HG03460 (cell line): ENCODE data around the gene SPARC.

Experiments used
- ATAC-seq: cut with Tn5 transposase; IDR thresholded peaks from one replicate; pipeline ENCODE4 v1.9.1; 2021; ENCODE audit not compliant: unreplicated experiment

The SPARC gene

DNA sequence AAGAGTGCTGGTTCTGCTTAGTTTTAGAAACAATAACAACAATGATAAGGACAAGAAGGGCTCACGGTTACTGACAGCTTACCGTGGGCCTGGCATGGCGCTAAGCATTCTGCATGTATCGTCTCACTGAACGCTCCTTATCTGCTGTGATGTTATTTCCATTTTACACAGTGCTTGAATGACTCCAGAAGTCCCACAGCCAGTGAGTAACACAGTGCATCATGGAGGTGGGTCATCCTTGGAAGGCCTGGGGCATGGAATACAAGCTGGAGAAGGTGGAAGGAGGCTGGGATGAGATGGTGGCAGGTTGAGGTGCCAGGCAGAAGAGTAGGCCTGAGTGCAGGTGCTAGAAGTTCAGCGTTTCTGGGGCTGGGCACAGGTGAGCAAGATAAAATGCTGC lies 59.1 kb downstream of the SPARC start:
- ATAC-seq, result no peak

DNA sequence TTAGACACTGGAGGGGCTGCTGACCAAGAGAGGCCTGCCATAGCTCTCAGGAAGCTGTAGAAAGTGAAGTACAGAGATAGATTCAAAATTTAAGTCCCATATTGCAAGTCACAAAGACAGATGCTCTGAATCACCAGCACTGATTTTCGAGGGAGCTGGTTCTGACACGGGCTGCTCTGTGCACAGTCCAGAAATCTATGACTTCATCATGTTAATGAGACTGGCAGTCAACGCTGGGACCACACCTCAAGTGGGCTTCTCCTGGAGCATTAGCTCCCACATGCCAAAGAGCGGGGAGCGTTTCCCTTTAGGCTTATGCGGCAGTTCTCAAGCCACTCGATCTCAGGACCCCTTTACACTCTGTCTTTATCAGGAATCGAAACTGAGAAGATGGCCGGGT lies 61.4 kb downstream of the SPARC start:
- no peak for ATAC-seq

DNA sequence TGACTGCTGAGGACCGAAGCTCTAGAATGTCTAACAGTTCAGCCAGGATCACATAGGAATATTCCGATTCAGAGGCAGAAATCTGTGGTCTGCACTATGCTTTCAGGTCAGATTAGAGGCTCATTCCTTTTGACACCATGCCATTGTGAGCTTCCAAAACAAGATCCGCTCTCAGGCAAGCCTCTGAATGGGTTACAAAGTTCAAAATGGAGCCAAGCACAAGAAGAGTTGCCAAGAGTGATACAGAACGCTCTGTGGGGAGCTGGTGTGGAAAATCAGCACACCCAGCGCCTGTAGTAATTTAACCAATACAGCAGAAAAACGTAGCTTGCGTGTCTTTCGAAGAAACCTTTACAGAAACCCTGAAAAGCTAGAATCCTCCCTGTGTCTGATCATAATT lies 62.2 kb downstream of the SPARC start:
- ATAC-seq, result no peak

DNA sequence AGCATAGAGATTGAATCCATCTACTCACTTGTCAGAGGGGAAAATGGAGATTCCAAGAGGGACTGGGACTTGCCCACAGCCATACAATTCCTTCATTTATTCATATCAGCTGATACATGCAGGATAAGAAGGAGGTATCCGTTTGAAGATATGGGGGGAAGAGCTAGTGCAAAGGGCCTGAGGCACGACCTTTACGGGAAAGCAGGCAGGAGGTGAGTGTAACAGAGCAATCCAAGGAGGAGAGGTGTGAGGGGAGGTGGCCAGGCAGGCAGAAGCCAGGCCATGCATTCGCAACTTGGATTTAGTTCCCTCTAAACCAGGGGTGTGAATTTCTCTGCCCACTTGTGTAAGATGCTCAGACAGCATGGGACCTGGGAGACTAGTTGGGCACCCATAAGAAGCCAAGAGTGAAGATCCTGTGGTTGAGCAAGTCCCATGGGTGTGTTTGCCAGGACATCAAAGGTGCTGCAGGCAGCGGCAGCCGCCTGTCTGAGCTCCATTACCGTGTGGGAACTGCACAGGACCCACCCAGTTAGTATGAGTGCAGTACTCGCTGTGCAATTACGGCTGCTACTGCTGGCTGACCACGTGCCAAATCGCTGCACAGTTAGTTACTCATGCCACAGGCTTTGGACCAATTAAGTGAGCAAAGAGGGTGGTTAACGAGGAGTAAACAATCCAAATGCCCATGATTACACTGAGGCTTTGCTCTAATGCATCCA lies 64.2 kb downstream of the SPARC start:
- ATAC-seq, result no peak

DNA sequence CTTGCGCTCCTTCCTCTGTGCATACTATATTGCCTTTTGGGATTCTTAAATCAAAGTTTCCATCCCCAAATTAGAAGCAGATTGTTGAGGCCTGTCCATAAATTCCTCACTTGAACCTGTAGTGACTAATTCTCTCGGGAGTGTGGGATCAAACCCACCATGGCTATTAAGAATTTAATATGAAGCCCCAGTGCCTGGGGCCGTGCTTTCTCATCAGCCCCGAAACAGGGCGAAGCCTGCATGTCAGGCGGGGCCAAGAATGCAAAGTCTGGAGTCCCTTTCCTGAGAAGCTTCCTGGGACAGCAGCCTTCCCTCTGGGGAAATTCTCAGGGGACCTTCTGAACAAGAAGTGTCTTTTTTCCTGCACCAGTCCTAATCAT lies 66.3 kb downstream of the SPARC start:
- no peak for ATAC-seq

DNA sequence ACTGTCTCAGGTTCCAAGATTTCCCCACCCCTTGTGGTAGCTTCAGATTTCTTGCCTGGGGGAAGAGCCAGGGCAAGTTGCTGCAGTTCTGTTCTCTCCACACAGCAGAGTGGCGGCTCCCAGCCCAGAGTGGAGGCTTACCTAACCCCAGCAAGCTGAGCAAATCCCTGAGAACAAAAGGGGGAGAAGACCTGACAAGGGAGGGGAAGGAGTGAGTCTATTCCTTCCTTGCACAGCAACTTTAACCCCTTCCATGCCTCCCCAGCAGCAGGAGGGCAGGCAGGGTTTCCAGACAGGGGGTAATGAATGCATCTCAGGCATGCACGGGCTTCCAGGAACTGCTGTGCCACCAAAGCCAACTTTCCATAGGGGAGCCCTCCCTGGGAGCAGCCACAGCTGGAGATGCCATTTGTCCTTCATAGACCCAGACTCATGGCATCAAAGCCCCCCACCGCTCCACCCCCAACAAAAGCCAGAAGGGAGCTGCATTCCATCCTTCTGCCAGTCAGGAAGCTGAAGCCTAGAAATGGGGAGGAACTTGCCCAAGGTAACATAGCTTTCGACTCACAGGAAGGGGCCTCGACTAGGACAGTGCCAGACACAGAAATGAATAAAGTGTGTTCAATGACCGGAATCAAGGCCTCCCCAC lies 66.8 kb downstream of the SPARC start:
- no peak for ATAC-seq

DNA sequence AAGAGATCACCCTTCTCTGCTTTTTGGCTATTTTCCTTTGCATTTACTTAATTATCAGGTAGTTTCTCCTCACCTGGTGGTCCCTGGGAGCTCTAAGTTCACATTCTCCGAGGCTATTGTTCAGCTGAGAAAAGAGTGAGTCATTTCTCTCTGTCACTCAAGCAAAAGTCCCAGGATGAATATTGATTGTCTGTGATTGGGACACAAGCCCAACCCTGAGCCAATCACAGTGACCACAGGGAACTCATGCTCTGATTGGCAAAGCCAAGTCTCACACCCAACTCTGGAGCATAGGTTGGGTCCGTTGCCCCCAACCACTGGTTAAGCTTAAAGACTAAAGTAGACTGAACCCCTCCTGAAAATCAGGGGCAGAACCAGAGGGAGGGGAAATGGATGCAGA lies 67.8 kb downstream of the SPARC start:
- no peak for ATAC-seq

DNA sequence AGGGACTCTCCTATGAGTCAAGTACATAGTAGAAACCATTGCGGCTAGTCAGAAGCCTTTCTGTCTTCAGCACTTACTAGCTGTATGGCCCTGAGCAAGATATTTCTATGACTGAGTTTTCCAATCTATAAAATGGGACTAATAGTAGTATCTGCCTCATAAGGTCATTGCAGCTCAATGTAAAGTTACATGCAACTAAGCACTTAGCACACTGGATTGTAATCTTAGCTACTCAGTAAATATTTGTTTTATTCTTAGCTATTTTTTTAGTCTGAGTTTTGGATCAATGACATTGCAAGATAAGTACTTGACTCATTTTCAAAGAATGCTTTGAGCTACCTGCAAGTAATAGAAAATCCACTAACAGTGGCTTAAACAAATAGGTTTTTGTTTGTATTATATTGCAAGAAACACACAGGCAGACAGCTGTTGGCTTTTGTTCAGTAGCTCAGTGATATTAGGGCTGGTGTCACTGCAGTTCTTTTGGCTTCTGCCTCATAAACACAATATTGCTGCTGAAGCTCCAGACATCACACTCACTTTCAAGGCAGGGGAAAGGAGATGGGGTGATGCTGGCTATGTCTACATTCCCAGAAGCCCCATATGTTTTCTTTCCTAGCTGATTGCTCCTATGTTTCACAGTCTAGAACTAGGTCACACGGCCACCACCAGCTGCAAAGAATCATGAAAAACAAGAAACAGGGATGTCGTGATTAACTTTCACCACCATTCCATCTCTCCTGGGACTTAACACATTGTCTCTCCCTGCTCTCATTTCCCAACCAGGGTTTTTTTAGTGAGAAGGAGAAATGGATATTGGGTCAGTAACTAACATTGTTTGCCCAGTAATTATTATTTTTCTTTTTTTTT lies 68.6 kb downstream of the SPARC start:
- no peak for ATAC-seq

DNA sequence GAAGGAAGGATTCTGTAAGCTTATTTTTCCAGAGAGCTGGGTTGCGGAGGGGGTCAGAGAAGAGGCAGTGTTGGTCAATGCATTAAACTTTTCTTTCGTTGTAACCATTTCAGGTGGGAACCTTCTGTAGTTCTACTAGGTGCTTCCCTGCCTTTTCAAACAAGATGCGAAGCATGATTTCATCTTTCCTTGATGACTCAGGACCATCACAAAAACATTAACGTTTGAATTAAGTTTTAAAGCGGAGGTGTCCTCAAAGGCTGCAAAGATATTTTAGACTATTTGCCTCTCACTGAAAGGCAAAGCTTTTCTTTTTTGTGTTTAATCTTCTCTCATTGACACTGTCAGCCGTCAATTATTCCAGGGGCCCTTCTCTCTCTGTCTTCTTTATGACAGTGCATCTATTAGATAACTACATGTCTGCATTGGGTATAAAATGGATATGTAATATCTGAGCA lies 69.3 kb downstream of the SPARC start:
- no peak for ATAC-seq

DNA sequence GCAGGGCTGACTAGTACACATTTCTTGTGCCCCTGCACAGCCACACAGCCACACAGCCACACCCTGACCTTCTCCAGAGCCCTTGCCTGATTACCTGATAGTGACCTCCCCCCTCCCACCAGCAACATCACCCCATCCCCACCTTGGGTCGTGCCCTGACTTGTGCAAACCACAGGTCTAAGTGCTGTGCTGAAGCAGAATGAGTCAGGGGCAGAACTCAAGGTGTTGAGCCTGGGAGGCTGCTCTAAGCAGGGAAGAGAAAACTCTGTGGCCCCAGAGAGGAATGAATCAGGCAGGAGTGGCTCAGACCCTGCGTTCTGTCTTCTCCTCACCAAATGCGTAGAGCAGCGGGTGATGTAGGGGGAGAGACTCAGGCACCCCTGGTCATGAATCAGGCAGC lies 71.3 kb downstream of the SPARC start:
- no peak for ATAC-seq

DNA sequence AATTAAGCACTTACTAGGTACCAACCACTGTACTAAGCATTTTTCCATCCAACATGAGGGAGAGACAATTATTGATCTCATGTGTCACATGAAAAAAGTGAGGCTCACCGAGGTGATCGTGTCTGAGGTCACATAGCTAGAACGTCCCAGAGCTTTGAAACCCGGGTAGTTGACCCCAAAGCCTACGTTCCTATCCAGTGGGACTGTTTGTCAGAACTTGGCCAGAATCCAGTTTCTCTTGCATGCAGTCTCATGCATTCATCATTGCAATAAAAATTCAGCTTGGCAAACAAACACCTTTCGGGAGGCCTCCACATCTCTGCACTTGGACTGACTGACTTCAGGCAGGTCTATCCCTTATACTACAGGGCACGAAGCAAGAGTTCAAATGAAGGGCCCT lies 72.2 kb downstream of the SPARC start:
- no peak for ATAC-seq

DNA sequence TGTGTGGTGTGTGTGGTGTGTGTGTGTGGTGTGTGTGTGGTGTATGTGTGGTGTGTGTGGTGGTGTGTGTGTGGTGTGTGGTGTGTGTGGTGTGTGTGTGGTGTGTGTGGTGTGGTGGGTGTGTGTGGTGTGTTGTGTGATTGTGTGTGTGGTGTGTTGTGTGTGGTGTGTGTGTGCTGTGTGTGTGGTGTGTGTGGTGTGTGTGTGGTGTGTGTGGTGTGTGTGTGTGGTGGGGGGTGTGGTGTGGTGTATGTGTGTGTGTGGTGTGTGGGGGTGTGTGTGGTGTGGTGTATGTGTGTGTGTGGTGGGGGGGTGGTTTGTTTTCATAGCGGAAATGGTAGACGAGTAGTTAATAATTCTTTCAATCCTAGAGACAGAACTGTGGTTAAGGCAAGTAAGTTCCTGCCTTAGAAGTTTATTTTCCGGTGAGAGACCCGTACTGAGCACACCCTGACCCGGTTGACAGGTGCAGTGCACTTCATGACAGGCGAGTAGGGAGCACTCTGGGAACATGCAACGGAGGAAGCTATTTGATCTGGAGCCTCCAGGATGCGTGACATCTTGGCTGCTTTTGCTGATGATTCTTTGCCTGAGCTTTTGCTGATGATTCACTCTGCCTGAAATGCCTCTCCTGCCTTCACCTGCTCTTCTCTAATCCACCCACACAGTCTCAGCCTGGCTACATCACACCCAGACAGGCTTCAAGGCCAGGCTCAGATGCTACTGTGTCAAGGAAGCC lies 73.9 kb downstream of the SPARC start:
- peak; percentile 86 for ATAC-seq

DNA sequence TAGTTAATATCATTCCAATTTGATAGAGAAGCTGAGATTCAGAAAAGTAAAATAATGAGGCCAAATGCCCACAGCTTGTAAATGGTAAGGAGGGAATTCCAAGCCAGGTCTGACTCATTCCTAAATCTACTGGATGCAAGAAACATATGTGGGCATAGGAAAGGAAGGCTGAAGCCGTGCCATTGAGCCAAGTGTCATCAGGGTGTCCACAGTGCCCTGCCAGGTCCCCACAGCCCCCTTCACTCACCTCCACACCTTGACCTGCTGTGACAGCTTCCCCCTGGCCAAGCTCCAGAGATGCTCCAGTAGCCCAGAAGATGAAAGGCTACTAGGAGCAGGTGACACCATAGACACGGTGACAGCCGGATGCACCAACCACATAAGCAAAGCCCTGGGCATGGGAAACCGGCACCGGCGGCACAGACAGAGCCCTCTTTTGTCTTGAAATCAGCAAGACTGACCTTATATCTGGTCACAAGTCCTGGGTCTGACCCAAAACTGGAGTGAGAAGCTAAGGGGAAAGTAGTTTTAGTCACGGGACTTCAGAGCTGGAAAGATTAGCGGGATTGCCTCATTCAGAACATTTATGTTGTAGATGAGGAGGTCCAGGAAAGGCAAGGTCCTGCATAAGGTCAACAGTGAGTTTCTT lies 75.5 kb downstream of the SPARC start:
- no peak for ATAC-seq
